Naive thymus-derived CD4-positive, alpha-beta T cell (primary cell): ENCODE measurements around the gene SLIT2. TPM values are rescaled to one million over a fixed set of nuclear protein-coding genes. Genes with fewer than 3 reads are reported as not detected.
A peak's percentile ranks its signal among the peaks of the same experiment; 100 is the strongest.

Source experiments
- ATAC-seq: fragments of 150-1000 bp; cut with Tn5 transposase; 2 replicates; pipeline ENCODE4 v1.10.0; 2021; ENCODE audit warnings: mild to moderate bottlenecking, moderate library complexity
- CTCF ChIA-PET: fragments of 350-600 bp; sonication (Branson Sonifier 250); formaldehyde crosslinking; loops from one replicate; lab custom pipeline; 2021; ENCODE audit warnings: antibody characterized with exemption; lab: Charles Lee
- POLR2A ChIA-PET: fragments of 350-600 bp; sonication (Branson Sonifier 250); formaldehyde crosslinking; loops from one replicate; lab custom pipeline; 2021; ENCODE audit warnings: antibody characterized with exemption, inconsistent platforms; lab: Charles Lee
- DNase-seq, 9 donors: peaks; one replicate each; pipeline versions ENCODE4 v3.0.0 to v3.0.0-alpha.2; 2020 to 2022; ENCODE audit warnings: mixed read lengths in 1 of 9
- H3K27ac ChIP-seq: one replicate; pipeline ENCODE4 v1.7.0; 2013; ENCODE audit warnings: mild to moderate bottlenecking, low read depth, low read length, moderate library complexity
- H3K27me3 ChIP-seq, 2 donors: one replicate each; pipeline ENCODE4 v1.7.0; 2013; ENCODE audit warnings: low read length in 2 of 2, mild to moderate bottlenecking in 2 of 2, moderate library complexity in 2 of 2; ENCODE audit not compliant: control insufficient read depth in 2 of 2, insufficient read depth in 2 of 2
- H3K36me3 ChIP-seq, 3 experiments: 1 replicate in 2 of 3; 2 replicates in 1 of 3; pipeline ENCODE4 v1.7.0; 2013; ENCODE audit warnings: low read length in 3 of 3, mild to moderate bottlenecking in 3 of 3, moderate library complexity in 1 of 3; ENCODE audit not compliant: insufficient read depth in 3 of 3, control insufficient read depth in 2 of 3
- H3K4me1 ChIP-seq, 2 donors: one replicate each; pipeline ENCODE4 v1.7.0; 2013; ENCODE audit warnings: low read length in 2 of 2, mild to moderate bottlenecking in 2 of 2, moderate library complexity in 1 of 2; ENCODE audit not compliant: control insufficient read depth in 2 of 2, insufficient read depth in 2 of 2
- H3K4me3 ChIP-seq: 2 replicates; pipeline ENCODE4 v1.7.0; 2013; ENCODE audit warnings: mild to moderate bottlenecking, low read length
- H3K9me3 ChIP-seq, 3 experiments: 1 replicate in 2 of 3; 2 replicates in 1 of 3; pipeline ENCODE4 v1.7.0; 2013; ENCODE audit warnings: low read length in 3 of 3; ENCODE audit not compliant: control insufficient read depth in 2 of 3
- H3K27ac Mint-ChIP-seq, 9 donors: one replicate each; pipeline ENCODE4 v1.8.0; 2020 to 2022; ENCODE audit warnings: mixed read lengths in 9 of 9, mild to moderate bottlenecking in 8 of 9, moderate library complexity in 5 of 9, inconsistent platforms in 2 of 9
- H3K27me3 Mint-ChIP-seq, 5 donors: one replicate each; pipeline ENCODE4 v1.8.0; 2021 to 2022; ENCODE audit warnings: mixed read lengths in 5 of 5, mild to moderate bottlenecking in 1 of 5
- H3K36me3 Mint-ChIP-seq, 5 donors: one replicate each; pipeline ENCODE4 v1.8.0; 2020 to 2022; ENCODE audit warnings: mixed read lengths in 5 of 5, mild to moderate bottlenecking in 3 of 5, inconsistent platforms in 1 of 5
- H3K4me1 Mint-ChIP-seq, 7 donors: one replicate each; pipeline ENCODE4 v1.8.0; 2020 to 2022; ENCODE audit warnings: mixed read lengths in 7 of 7, mild to moderate bottlenecking in 3 of 7, inconsistent platforms in 1 of 7
- H3K4me3 Mint-ChIP-seq, 10 donors: one replicate each; pipeline ENCODE4 v1.8.0; 2020 to 2022; ENCODE audit warnings: mild to moderate bottlenecking in 10 of 10, mixed read lengths in 10 of 10, moderate library complexity in 6 of 10, inconsistent platforms in 2 of 10
- H3K9me3 Mint-ChIP-seq, 11 donors: one replicate each; pipeline ENCODE4 v1.8.0; 2020 to 2022; ENCODE audit warnings: mixed read lengths in 11 of 11, mild to moderate bottlenecking in 4 of 11, inconsistent platforms in 1 of 11, moderate library complexity in 1 of 11
- intact Hi-C, 2 donors: fragments of 100-400 bp; cut with micrococcal nuclease; formaldehyde crosslinking; loops; one replicate each; pipeline ENCODE4 v1.15.1; 2023
- polyA plus RNA-seq, 2 donors: library from polyadenylated mRNA; unstranded; fragments of 300-500 nt; fragmentation: Illumina TruSeq; gene quantifications; one replicate each; pipeline ENCODE4 v1.2.3, GENCODE V29; 2021
- total RNA-seq, 6 experiments: library from RNA in 5 of 6; stranded (reverse) in 5 of 6; gene quantifications; 1 replicate in 5 of 6; 2 replicates in 1 of 6; pipeline ENCODE4 v1.2.3 and lab custom pipeline; 2021 to 2026

The SLIT2 gene
- total and polyA plus RNA-seq, 7 experiments from 2014 or later, result not detected

- Mint-ChIP-seq H3K4me3 (no peak overlapping the region), H3K36me3 (no peaks in the 10 kb centered on the region), H3K27me3 (no peaks in the 10 kb centered on the region), H3K27ac (no peak overlapping the region), H3K9me3 (peaks cover 0 to 7% (median 0%) of the 10 kb centered on the region in 11 donors), H3K4me1 (no peaks in the 10 kb centered on the region)
- H3K36me3 ChIP-seq, result no peaks in the 10 kb centered on the region
- ATAC-seq, result no peak
- H3K4me3 ChIP-seq, result no peak overlapping the region
- CTCF ChIA-PET, result no interaction called here
- intact Hi-C loops, result no loop called here
- no peak for DNase-seq
- H3K27ac ChIP-seq, result no peak overlapping the region
- H3K4me1 ChIP-seq, result no peaks in the 10 kb centered on the region
- H3K9me3 ChIP-seq, result no peaks in the 10 kb centered on the region
- POLR2A ChIA-PET, result no interaction called here
- H3K27me3 ChIP-seq, result no peaks in the 10 kb centered on the region
Measured at GRCh38 chr4:20284990-20285389, 33.3 kb downstream of the SLIT2 start.

DNA sequence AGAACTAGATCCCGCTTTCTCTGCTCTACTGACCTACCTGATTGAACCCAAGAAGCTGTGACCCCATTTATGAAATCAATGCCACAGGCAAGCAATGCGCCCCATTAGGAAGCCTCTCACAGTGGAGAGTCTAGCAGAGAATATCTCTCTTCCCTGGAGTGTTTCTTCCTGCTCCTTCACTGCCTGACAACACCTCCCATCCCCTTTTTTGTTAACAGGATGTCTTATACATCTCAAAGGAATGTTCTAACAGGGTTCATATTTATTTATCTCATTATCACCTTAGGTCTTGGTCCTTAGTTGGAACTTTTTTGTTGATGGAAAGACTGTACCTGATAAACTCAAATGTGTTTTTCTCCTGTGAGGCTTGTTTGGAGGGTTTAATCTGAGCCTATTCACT lies 35.5 kb downstream of the SLIT2 start:
- DNase-seq (no peak), ATAC-seq (no peak)
- Histone ChIP-seq H3K4me1 (no peaks in the 10 kb centered on the region), H3K4me3 (no peak overlapping the region), H3K9me3 (no peaks in the 10 kb centered on the region), H3K27ac (no peak overlapping the region), H3K27me3 (no peaks in the 10 kb centered on the region), H3K36me3 (no peaks in the 10 kb centered on the region)
- Mint-ChIP-seq H3K36me3 (no peaks in the 10 kb centered on the region), H3K9me3 (peaks cover 0 to 10% (median 0%) of the 10 kb centered on the region in 11 donors), H3K4me3 (no peak overlapping the region), H3K27me3 (no peaks in the 10 kb centered on the region), H3K4me1 (no peaks in the 10 kb centered on the region), H3K27ac (no peak overlapping the region)
- ChIA-PET POLR2A (no interaction called here), CTCF (no interaction called here)
- intact Hi-C loops, result no loop called here

GRCh38 chr4:20288047-20288650 lies 36.4 kb downstream of the SLIT2 start:
- Histone ChIP-seq H3K36me3 (no peaks in the 10 kb centered on the region), H3K27me3 (no peaks in the 10 kb centered on the region), H3K9me3 (no peaks in the 10 kb centered on the region), H3K4me1 (no peaks in the 10 kb centered on the region), H3K27ac (no peak overlapping the region), H3K4me3 (no peak overlapping the region)
- ChIA-PET POLR2A (no interaction called here), CTCF (no interaction called here)
- intact Hi-C loops, result no loop called here
- Mint-ChIP-seq H3K36me3 (no peaks in the 10 kb centered on the region), H3K9me3 (peaks cover 0 to 17% (median 4%) of the 10 kb centered on the region in 11 donors), H3K4me3 (no peak overlapping the region), H3K27me3 (no peaks in the 10 kb centered on the region), H3K4me1 (no peaks in the 10 kb centered on the region), H3K27ac (no peak overlapping the region)
- ATAC-seq (no peak), DNase-seq (no peak)

DNA sequence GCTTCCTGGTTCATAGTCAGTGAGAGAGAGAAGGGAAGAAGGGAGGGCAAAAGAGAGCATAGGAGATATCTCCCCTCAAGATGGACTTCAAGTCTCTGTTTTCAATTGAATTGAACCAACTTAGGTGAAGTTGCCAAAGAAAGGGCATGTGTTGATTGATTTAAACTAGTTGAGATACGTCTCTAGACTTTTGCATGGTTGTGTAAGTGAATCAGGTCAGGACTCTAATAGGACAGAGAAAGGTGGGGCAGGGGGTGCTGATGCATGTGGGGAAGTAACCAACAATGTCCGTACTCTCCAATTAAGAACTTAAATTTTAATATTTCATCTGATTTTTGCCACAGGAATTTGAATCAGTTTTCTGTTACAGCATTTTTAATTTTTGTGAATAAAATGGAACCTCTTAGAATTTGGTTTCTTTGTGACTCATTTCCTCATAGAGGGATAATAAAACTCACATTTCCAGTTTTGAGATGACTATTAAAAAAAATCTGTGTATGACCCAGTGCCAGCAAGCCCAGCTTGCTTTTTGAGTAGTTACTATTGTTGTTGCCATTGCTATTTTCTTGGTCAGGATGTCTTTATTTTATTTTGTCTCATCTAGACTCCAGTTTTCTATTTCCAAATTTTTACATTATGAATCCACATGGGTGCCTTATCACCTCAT lies 37.3 kb downstream of the SLIT2 start:
- ATAC-seq (no peak), DNase-seq (no peak)
- Mint-ChIP-seq H3K27me3 (no peaks in the 10 kb centered on the region), H3K36me3 (no peaks in the 10 kb centered on the region), H3K4me3 (no peak overlapping the region), H3K27ac (peak overlapping the region in 1 of 9 donors; percentile 20), H3K9me3 (peaks cover 0 to 17% (median 4%) of the 10 kb centered on the region in 11 donors), H3K4me1 (no peaks in the 10 kb centered on the region)
- Histone ChIP-seq H3K4me3 (no peak overlapping the region), H3K4me1 (no peaks in the 10 kb centered on the region), H3K9me3 (no peaks in the 10 kb centered on the region), H3K27ac (no peak overlapping the region), H3K27me3 (no peaks in the 10 kb centered on the region), H3K36me3 (no peaks in the 10 kb centered on the region)
- POLR2A ChIA-PET, result no interaction called here
- CTCF ChIA-PET, result no interaction called here
- intact Hi-C loops, result no loop called here

DNA sequence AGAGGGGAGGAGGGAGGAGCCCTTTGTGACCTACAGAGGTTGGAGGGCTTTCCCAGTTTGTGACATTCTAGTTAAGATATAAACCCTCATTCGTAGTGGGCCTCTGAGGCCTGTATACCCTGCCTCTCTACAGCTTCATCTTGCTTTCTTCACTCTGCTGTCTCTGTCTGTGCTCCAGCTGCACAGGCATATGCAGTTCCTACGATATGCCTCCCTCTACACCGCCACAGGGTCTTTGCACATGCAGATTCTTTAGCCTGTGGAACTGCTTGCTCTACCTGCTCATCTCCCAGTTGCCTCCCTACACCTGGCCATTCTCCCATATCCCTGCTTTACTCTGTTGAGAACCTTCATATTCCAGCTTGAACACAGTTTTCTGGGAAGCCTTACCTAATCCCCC lies 38.1 kb downstream of the SLIT2 start:
- no peaks in the 10 kb centered on the region for H3K9me3 ChIP-seq
- H3K9me3 Mint-ChIP-seq, result peaks cover 0 to 21% (median 4%) of the 10 kb centered on the region in 11 donors
- H3K4me3 Mint-ChIP-seq, result no peak overlapping the region
- no peak for ATAC-seq
- POLR2A ChIA-PET, result no interaction called here
- H3K4me1 Mint-ChIP-seq, result no peaks in the 10 kb centered on the region
- no peaks in the 10 kb centered on the region for H3K27me3 ChIP-seq
- no peak for DNase-seq
- H3K36me3 Mint-ChIP-seq, result no peaks in the 10 kb centered on the region
- H3K4me1 ChIP-seq, result no peaks in the 10 kb centered on the region
- intact Hi-C loops, result no loop called here
- no peak overlapping the region for H3K4me3 ChIP-seq
- CTCF ChIA-PET, result no interaction called here
- no peak overlapping the region for H3K27ac Mint-ChIP-seq
- no peaks in the 10 kb centered on the region for H3K27me3 Mint-ChIP-seq
- H3K27ac ChIP-seq, result no peak overlapping the region
- no peaks in the 10 kb centered on the region for H3K36me3 ChIP-seq

DNA sequence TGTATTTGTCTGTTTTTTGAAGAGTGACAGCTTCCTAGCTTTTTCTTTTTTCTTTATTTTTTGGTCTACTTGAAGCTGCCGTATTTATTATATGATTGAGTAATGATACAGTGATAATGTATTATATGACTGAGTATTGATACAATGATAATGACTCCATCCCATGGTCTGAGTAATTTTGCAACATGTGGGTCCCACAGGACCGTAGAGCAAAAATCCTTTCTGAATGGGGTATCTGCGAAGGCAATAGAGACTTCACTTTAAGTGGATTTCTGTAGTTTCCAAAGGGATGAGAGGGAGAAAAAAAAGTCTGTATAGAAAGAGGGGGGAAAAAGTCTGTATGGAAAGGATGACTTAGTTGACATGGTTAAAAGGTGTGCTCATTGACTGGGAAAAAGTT lies 41.0 kb downstream of the SLIT2 start:
- Mint-ChIP-seq H3K4me3 (no peak overlapping the region), H3K4me1 (no peaks in the 10 kb centered on the region), H3K27ac (no peak overlapping the region), H3K36me3 (no peaks in the 10 kb centered on the region), H3K27me3 (no peaks in the 10 kb centered on the region), H3K9me3 (peaks cover 0 to 17% (median 1%) of the 10 kb centered on the region in 11 donors)
- intact Hi-C loops, result no loop called here
- no peaks in the 10 kb centered on the region for H3K4me1 ChIP-seq
- no peaks in the 10 kb centered on the region for H3K36me3 ChIP-seq
- no peaks in the 10 kb centered on the region for H3K9me3 ChIP-seq
- ATAC-seq (no peak), DNase-seq (no peak)
- ChIA-PET POLR2A (no interaction called here), CTCF (no interaction called here)
- H3K27me3 ChIP-seq, result no peaks in the 10 kb centered on the region
- no peak overlapping the region for H3K27ac ChIP-seq
- H3K4me3 ChIP-seq, result no peak overlapping the region

DNA sequence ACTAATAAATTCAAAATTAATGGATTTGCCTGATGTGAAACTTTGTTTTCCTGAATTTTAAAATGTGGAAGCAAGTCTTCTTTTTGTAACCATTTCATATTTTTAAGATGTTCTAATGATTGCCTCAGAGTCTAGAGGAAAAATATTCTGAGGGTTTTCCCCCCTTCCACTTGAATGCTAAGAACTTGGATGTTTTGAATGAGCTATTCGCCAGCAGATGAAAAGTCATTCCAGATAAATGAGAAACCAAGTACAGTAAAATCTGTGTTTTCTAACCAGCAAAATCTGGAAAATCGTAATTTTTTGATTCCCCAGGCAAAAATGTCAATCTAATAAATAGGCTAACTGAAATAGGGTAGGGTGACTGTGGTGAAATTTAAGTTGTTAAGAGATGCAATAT lies 45.6 kb downstream of the SLIT2 start:
- Histone ChIP-seq H3K27ac (no peak overlapping the region), H3K4me3 (no peak overlapping the region), H3K9me3 (no peaks in the 10 kb centered on the region), H3K27me3 (no peaks in the 10 kb centered on the region), H3K4me1 (no peaks in the 10 kb centered on the region), H3K36me3 (no peaks in the 10 kb centered on the region)
- Mint-ChIP-seq H3K27ac (no peak overlapping the region), H3K9me3 (peaks cover 0 to 11% (median 2%) of the 10 kb centered on the region in 11 donors), H3K27me3 (peaks cover 0 to 2% (median 0%) of the 10 kb centered on the region in 5 donors), H3K4me3 (no peak overlapping the region), H3K36me3 (no peaks in the 10 kb centered on the region), H3K4me1 (no peaks in the 10 kb centered on the region)
- CTCF ChIA-PET, result no interaction called here
- ATAC-seq (no peak), DNase-seq (no peak)
- POLR2A ChIA-PET, result no interaction called here
- intact Hi-C loops, result no loop called here
